SK-N-SH (cell line): ENCODE measurements around the gene SLAIN1. TPM values are rescaled to one million over a fixed set of nuclear protein-coding genes. Genes with fewer than 3 reads are reported as not detected.

Experiments
- CTCF ChIA-PET: fragments of 300-600, 350-600 bp; formaldehyde crosslinking; extraction: SDS; loops from one replicate; lab custom pipeline; 2021; lab: Yijun Ruan, JAX
- POLR2A ChIA-PET: fragments of 350-600 bp; sonication (Branson Sonifier 250); formaldehyde crosslinking; extraction: SDS; loops from one replicate; lab custom pipeline; 2020; ENCODE audit warnings: antibody characterized with exemption, inconsistent platforms; lab: Yijun Ruan, JAX
- DNase-seq: peaks from one replicate; pipeline ENCODE4 v3.0.0; 2012
- H2AFZ ChIP-seq: fragments of 200-600 bp; sonication (generic); 2 replicates; pipeline ENCODE4 v1.8.1; 2016; ENCODE audit warnings: antibody characterized with exemption, mild to moderate bottlenecking, low read depth
- H3F3A ChIP-seq: fragments of 200-600 bp; sonication (generic); replicated peaks from 2 replicates; pipeline ENCODE3; 2016; ENCODE audit warnings: antibody characterized with exemption, mild to moderate bottlenecking; ENCODE audit not compliant: insufficient read depth
- H3K27ac ChIP-seq, 2 experiments: fragments of 200-500 bp in 1 of 2; fragments of 200-600 bp in 1 of 2; sonication (Bioruptor generic) in 1 of 2; sonication (generic), shearing (Covaris generic) in 1 of 2; 2 replicates each; pipeline versions ENCODE4 v1.5.1 to v1.6.1; 2014 to 2016; ENCODE audit warnings: low read depth in 2 of 2, inconsistent platforms in 1 of 2, low read length in 1 of 2, mild to moderate bottlenecking in 1 of 2, mixed read lengths in 1 of 2
- H3K27me3 ChIP-seq: fragments of 200-600 bp; sonication (generic), shearing (Covaris generic); 2 replicates; pipeline ENCODE4 v1.6.1; 2016; ENCODE audit warnings: mixed run types; ENCODE audit not compliant: insufficient read depth
- H3K36me3 ChIP-seq, 2 experiments: fragments of 200-500 bp in 1 of 2; fragments of 200-600 bp in 1 of 2; sonication (Bioruptor generic) in 1 of 2; sonication (generic) in 1 of 2; replicated peaks in 1 of 2; 2 replicates each; pipeline versions ENCODE3 to v1.5.1; 2014 to 2016; ENCODE audit warnings: low read length in 1 of 2, mild to moderate bottlenecking in 1 of 2; ENCODE audit not compliant: insufficient read depth in 2 of 2, control insufficient read depth in 1 of 2
- H3K4me1 ChIP-seq, 2 experiments: fragments of 200-500 bp in 1 of 2; fragments of 200-600 bp in 1 of 2; sonication (Bioruptor generic) in 1 of 2; sonication (generic), shearing (Covaris generic) in 1 of 2; 2 replicates each; pipeline versions ENCODE4 v1.5.1 to v1.6.1; 2014 to 2016; ENCODE audit warnings: low read depth in 1 of 2, low read length in 1 of 2, mixed run types in 1 of 2; ENCODE audit not compliant: insufficient read depth in 2 of 2, control insufficient read depth in 1 of 2
- H3K4me2 ChIP-seq: fragments of 200-600 bp; sonication (generic), shearing (Covaris generic); 2 replicates; pipeline ENCODE4 v1.6.1; 2017; ENCODE audit warnings: mixed run types
- H3K4me3 ChIP-seq, 2 experiments: fragments of 200-500 bp in 1 of 2; fragments of 200-600 bp in 1 of 2; sonication (Bioruptor generic) in 1 of 2; sonication (generic), shearing (Covaris generic) in 1 of 2; 2 replicates each; pipeline versions ENCODE4 v1.5.1 to v1.8.1; 2014 to 2016; ENCODE audit warnings: low read depth in 2 of 2, inconsistent platforms in 1 of 2, low read length in 1 of 2, mild to moderate bottlenecking in 1 of 2, mixed read lengths in 1 of 2, moderate library complexity in 1 of 2
- H3K79me2 ChIP-seq: fragments of 200-600 bp; sonication (generic); 2 replicates; pipeline ENCODE4 v1.8.1; 2017; ENCODE audit warnings: mild to moderate bottlenecking; ENCODE audit not compliant: insufficient read depth
- H3K9ac ChIP-seq: fragments of 200-600 bp; sonication (generic); 2 replicates; pipeline ENCODE4 v1.6.1; 2017; ENCODE audit warnings: mixed run types
- H3K9me2 ChIP-seq: fragments of 200-600 bp; sonication (generic); 2 replicates; pipeline ENCODE4 v1.6.1; 2017; ENCODE audit warnings: mixed run types
- H3K9me3 ChIP-seq: fragments of 200-600 bp; sonication (generic); 2 replicates; pipeline ENCODE4 v1.6.1; 2017; ENCODE audit warnings: mixed run types, mild to moderate bottlenecking, moderate library complexity
- H4K20me1 ChIP-seq: fragments of 200-600 bp; sonication (generic); 2 replicates; pipeline ENCODE4 v1.6.1; 2017; ENCODE audit warnings: mild to moderate bottlenecking, mixed run types; ENCODE audit not compliant: insufficient read depth
- CTCF ChIP-seq: fragments of 200-600 bp; sonication (generic); IDR thresholded peaks from 2 replicates; pipeline ENCODE4 v1.6.1; 2017; ENCODE audit warnings: antibody characterized with exemption, mild to moderate bottlenecking, moderate library complexity
- FOSL2 ChIP-seq: IDR thresholded peaks from 2 replicates; pipeline ENCODE4 v1.4.0; 2012; ENCODE audit warnings: low read depth, mild to moderate bottlenecking, moderate library complexity, borderline replicate concordance
- FOXJ3 ChIP-seq: sonication (generic); formaldehyde crosslinking; IDR thresholded peaks from 2 replicates; pipeline ENCODE4 v1.5.1; 2020; ENCODE audit warnings: mild to moderate bottlenecking, missing genetic modification reagents
- FOXM1 ChIP-seq: IDR thresholded peaks from 2 replicates; pipeline ENCODE4 v1.4.0; 2012; ENCODE audit warnings: low read depth, mild to moderate bottlenecking
- GABPA ChIP-seq: IDR thresholded peaks from 2 replicates; pipeline ENCODE4 v1.4.0; 2012; ENCODE audit warnings: low read depth, mild to moderate bottlenecking
- MAX ChIP-seq: IDR thresholded peaks from 2 replicates; pipeline ENCODE4 v1.4.0; 2012; ENCODE audit warnings: low read depth
- NFIC ChIP-seq: IDR thresholded peaks from 2 replicates; pipeline ENCODE4 v1.4.0; 2012; ENCODE audit warnings: borderline replicate concordance
- POLR2AphosphoS5 ChIP-seq: IDR thresholded peaks from 2 replicates; pipeline ENCODE4 v1.6.1; 2012; ENCODE audit warnings: low read depth, low read length
- RAD21 ChIP-seq: IDR thresholded peaks from 2 replicates; pipeline ENCODE4 v1.6.1; 2012; ENCODE audit warnings: mild to moderate bottlenecking, low read length
- RFX5 ChIP-seq: IDR thresholded peaks from 2 replicates; pipeline ENCODE4 v1.6.1; 2012; ENCODE audit warnings: mild to moderate bottlenecking, improper control_type of control experiment, low read length
- SMC3 ChIP-seq: IDR thresholded peaks from 2 replicates; pipeline ENCODE4 v1.6.1; 2012; ENCODE audit warnings: low read depth, low read length, improper control_type of control experiment
- TAF1 ChIP-seq: IDR thresholded peaks from 2 replicates; pipeline ENCODE4 v1.6.1; 2012; ENCODE audit warnings: low read depth, mild to moderate bottlenecking, low read length, moderate library complexity, borderline replicate concordance
- USF1 ChIP-seq: IDR thresholded peaks from 2 replicates; pipeline ENCODE4 v1.4.0; 2012; ENCODE audit warnings: low read depth, borderline replicate concordance
- WGBS: methylation state at CpG from one replicate; pipeline ENCODE4 v1.1.6; 2017; ENCODE audit warnings: low lambda C conversion rate; 5-methylcytosine and 5-hydroxymethylcytosine counted together
- polyA plus RNA-seq, 3 experiments: library from polyadenylated mRNA; depleted of rRNA; stranded (reverse); fragments of >200 nt; gene quantifications; 2 replicates each; pipeline ENCODE4 v1.2.3, GENCODE V29; 2012

Gene SLAIN1
- polyA plus RNA-seq, 1 of the 3 experiments (the other 2 are of a cell fraction), result 1.6 TPM

GRCh38 chr13:77779552-77780272, 82.2 kb downstream of the SLAIN1 start:
- Histone ChIP-seq H4K20me1 (no peaks in the 10 kb centered on the region), H3K4me2 (no peak overlapping the region), H3K9me2 (no peaks in the 10 kb centered on the region), H3K9me3 (no peaks in the 10 kb centered on the region), H3K36me3 (no peaks in the 10 kb centered on the region), H3K79me2 (no peaks in the 10 kb centered on the region), H3K4me1 (no peaks in the 10 kb centered on the region; a peak in 1 of 4 replicates), H3K27me3 (no peaks in the 10 kb centered on the region), H3K27ac (no peak overlapping the region), H3K4me3 (no peak overlapping the region), H2AFZ (no peak overlapping the region), H3K9ac (no peak overlapping the region), H3F3A (no peaks in the 10 kb centered on the region)
- no peak for TF ChIP-seq NFIC
- peak; percentile 78 for TF ChIP-seq CTCF
- TF ChIP-seq USF1, result no peak
- peak; percentile 85 for TF ChIP-seq RAD21
- TF ChIP-seq SMC3, result peak; percentile 45
- peak; percentile 36 for DNase-seq
- POLR2A ChIA-PET, result no interaction called here
- CTCF ChIA-PET, result interaction anchor here (0.6 to 5.8 kb wide), 4 partner anchors 25 to 431 kb away, joined by 3 to 30 read pairs (median 4); no protein-coding TSS in a partner anchor
- 18% methylated on average over 3 of the region's 3 CpGs for WGBS

- POLR2A ChIA-PET, result no interaction called here
- no peaks in the 10 kb centered on the region; a peak in 1 of 4 replicates for H3K4me1 ChIP-seq
- H3K9ac ChIP-seq, result no peak overlapping the region
- H3K4me2 ChIP-seq, result no peak overlapping the region
- DNase-seq, result no peak
- H3K36me3 ChIP-seq, result no peaks in the 10 kb centered on the region
- no peak overlapping the region for H3K4me3 ChIP-seq
- no peaks in the 10 kb centered on the region for H3K79me2 ChIP-seq
- H4K20me1 ChIP-seq, result no peaks in the 10 kb centered on the region
- TF ChIP-seq FOXM1 (no peak), TAF1 (no peak), FOXJ3 (CRISPR knock-in tag) (no peak), GABPA (no peak), MAX (no peak), POLR2AphosphoS5 (no peak), RFX5 (no peak), USF1 (no peak), FOSL2 (no peak)
- TF ChIP-seq, all 33 proteins: peak for 0
- H2AFZ ChIP-seq, result no peak overlapping the region
- no peaks in the 10 kb centered on the region for H3K9me3 ChIP-seq
- no peaks in the 10 kb centered on the region for H3K9me2 ChIP-seq
- no peaks in the 10 kb centered on the region for H3F3A ChIP-seq
- H3K27ac ChIP-seq, result no peak overlapping the region
- CTCF ChIA-PET, result interaction anchor here (0.7 to 5.8 kb wide), 3 partner anchors 9 to 687 kb away, joined by 3 to 30 read pairs (median 3); no protein-coding TSS in a partner anchor
- no peaks in the 10 kb centered on the region for H3K27me3 ChIP-seq
Measured at GRCh38 chr13:77781808-77782207, 84.3 kb downstream of the SLAIN1 start.
